Endothelial cell of umbilical vein (primary cell): ENCODE results near the gene MGAT4A. TPM values are rescaled to one million over a fixed set of nuclear protein-coding genes. Genes with fewer than 3 reads are reported as not detected.

Source experiments
- BruUV-seq: library from RNA; stranded (reverse); fragments of 400-500 nt; replicated peaks from 2 replicates; lab custom pipeline; 2021; lab: Mats Ljungman, UMichigan
- CTCF ChIA-PET: fragments of 300-600, 350-600 bp; sonication (Branson Sonifier 250); formaldehyde crosslinking; loops from one replicate; lab custom pipeline; 2021; ENCODE audit warnings: antibody characterized with exemption, inconsistent platforms; lab: Charles Lee
- POLR2A ChIA-PET: fragments of 300-600, 350-600 bp; sonication (Branson Sonifier 250); formaldehyde crosslinking; loops from one replicate; lab custom pipeline; 2021; ENCODE audit warnings: antibody characterized with exemption, inconsistent platforms; lab: Charles Lee
- DNase-seq: peaks from one replicate; pipeline ENCODE4 v3.0.0-alpha.2; 2011; ENCODE audit warnings: low read depth, low spot score
- FAIRE-seq: peaks from 2 replicates; lab custom pipeline; 2011; peaks lifted over from hg19 to GRCh38; lab: Jason Lieb, UNC
- H2AFZ ChIP-seq: 2 replicates; pipeline ENCODE4 v1.6.0; 2012; ENCODE audit warnings: low read depth, low read length, control low read depth, inconsistent platforms
- H3K27ac ChIP-seq: 2 replicates; pipeline ENCODE4 v1.5.1; 2011; ENCODE audit warnings: low read depth, mild to moderate bottlenecking, control low read depth, low read length, moderate library complexity; ENCODE audit not compliant: insufficient read depth
- H3K27me3 ChIP-seq, 2 experiments: 2 replicates each; pipeline versions ENCODE4 v1.6.0 to v1.6.1; 2011; ENCODE audit warnings: low read length in 2 of 2, mixed read lengths in 1 of 2; ENCODE audit not compliant: control insufficient read depth in 2 of 2, insufficient read depth in 2 of 2
- H3K36me3 ChIP-seq, 2 experiments: 2 replicates in 1 of 2; 3 replicates in 1 of 2; pipeline ENCODE4 v1.5.1; 2011; ENCODE audit warnings: low read length in 2 of 2, mild to moderate bottlenecking in 1 of 2, moderate library complexity in 1 of 2; ENCODE audit not compliant: control insufficient read depth in 2 of 2, insufficient read depth in 2 of 2; ENCODE audit errors: extremely low read depth in 1 of 2
- H3K4me1 ChIP-seq: 3 replicates; pipeline ENCODE4 v1.5.1; 2011; ENCODE audit warnings: mild to moderate bottlenecking, low read length; ENCODE audit not compliant: control insufficient read depth, insufficient read depth; ENCODE audit errors: extremely low read depth
- H3K4me2 ChIP-seq: 2 replicates; pipeline ENCODE4 v1.6.1; 2011; ENCODE audit warnings: low read length, control low read depth, mixed read lengths; ENCODE audit not compliant: insufficient read depth
- H3K4me3 ChIP-seq, 3 experiments: fragments of 200-600 bp in 1 of 3; sonication (generic), shearing (Covaris generic) in 1 of 3; replicated peaks in 1 of 3; 2 replicates each; pipeline ENCODE4 v1.5.1; 2011 to 2016; ENCODE audit warnings: control low read depth in 3 of 3, low read length in 3 of 3, mild to moderate bottlenecking in 2 of 3, inconsistent platforms in 1 of 3, low read depth in 1 of 3, moderate library complexity in 1 of 3; ENCODE audit not compliant: insufficient read depth in 1 of 3
- H3K79me2 ChIP-seq: 2 replicates; pipeline ENCODE4 v1.6.0; 2012; ENCODE audit warnings: low read length, inconsistent platforms; ENCODE audit not compliant: control insufficient read depth, insufficient read depth
- H3K9ac ChIP-seq: replicated peaks from 2 replicates; pipeline ENCODE3; 2011; ENCODE audit warnings: low read length, control low read depth; ENCODE audit not compliant: insufficient read depth; ENCODE audit errors: extremely low read depth
- H3K9me1 ChIP-seq: replicated peaks from 3 replicates; pipeline ENCODE4 v1.6.0; 2011; ENCODE audit warnings: mild to moderate bottlenecking, low read length; ENCODE audit not compliant: control insufficient read depth, insufficient read depth; ENCODE audit errors: extremely low read depth
- H3K9me3 ChIP-seq: replicated peaks from 2 replicates; pipeline ENCODE4 v1.5.1; 2012; ENCODE audit warnings: low read length, inconsistent platforms; ENCODE audit not compliant: control insufficient read depth, insufficient read depth
- H4K20me1 ChIP-seq: replicated peaks from 2 replicates; pipeline ENCODE3; 2011; ENCODE audit warnings: mild to moderate bottlenecking, low read length; ENCODE audit not compliant: control insufficient read depth, insufficient read depth; ENCODE audit errors: extremely low read depth
- FOS ChIP-seq: IDR thresholded peaks from 2 replicates; pipeline ENCODE4 v1.6.1; 2011; ENCODE audit warnings: mild to moderate bottlenecking, low read length, moderate library complexity, borderline replicate concordance; ENCODE audit not compliant: insufficient read depth
- GATA2 ChIP-seq: IDR thresholded peaks from 2 replicates; pipeline ENCODE4 v1.7.0; 2011; ENCODE audit warnings: low read depth, mild to moderate bottlenecking, moderate library complexity, mixed read lengths, low read length; ENCODE audit not compliant: insufficient read length, insufficient read depth
- JUN ChIP-seq: IDR thresholded peaks from 2 replicates; pipeline ENCODE4 v1.6.1; 2011; ENCODE audit warnings: borderline replicate concordance, low read depth; ENCODE audit not compliant: insufficient read length, insufficient read depth
- MAX ChIP-seq: IDR thresholded peaks from 2 replicates; pipeline ENCODE4 v1.6.1; 2011; ENCODE audit not compliant: insufficient read depth, insufficient read length
- MYC ChIP-seq: IDR thresholded peaks from one replicate; pipeline ENCODE4 v1.6.1; 2011; ENCODE audit warnings: mild to moderate bottlenecking, low read depth, low read length
- POLR2A ChIP-seq: IDR thresholded peaks from 2 replicates; pipeline ENCODE4 v1.6.1; 2012; ENCODE audit warnings: low read depth, mild to moderate bottlenecking, control low read depth, low read length
- POLR2AphosphoS5 ChIP-seq: IDR thresholded peaks from 2 replicates; pipeline ENCODE4 v1.6.1; 2012; ENCODE audit warnings: low read depth, mild to moderate bottlenecking, control low read depth, low read length, moderate library complexity; ENCODE audit not compliant: insufficient read depth
- dilution Hi-C: fragments of 300-500 bp; cut with MboI; formaldehyde crosslinking; loops from one replicate; pipeline ENCODE4 v1.15.0; 2019; ENCODE audit warnings: low sequenced_read_pairs; ENCODE audit not compliant: extremely low pct_ligation_motif_present
- intact Hi-C: fragments of 100-400 bp; cut with micrococcal nuclease; formaldehyde crosslinking; loops from one replicate; pipeline ENCODE4 v1.10.0; 2022
- polyA plus RNA-seq, 4 experiments: library from polyadenylated mRNA; depleted of rRNA in 3 of 4; stranded (reverse) in 3 of 4; unstranded in 1 of 4; fragments of >200 nt; gene quantifications; 2 replicates each; pipeline versions ENCODE4 v1.2.1 to v1.2.3, GENCODE V29; 2011 to 2012; ENCODE audit warnings: missing spikeins in 1 of 4
- total RNA-seq: library from RNA; stranded (reverse); gene quantifications from 2 replicates; pipeline ENCODE4 v1.2.3, GENCODE V29; 2021

The MGAT4A gene
- total and polyA plus RNA-seq, 2 donors (not counting 3 experiments of a cell fraction or from before 2014, with no cell fraction given), result 9.2 to 42.2 TPM

- Histone ChIP-seq H2AFZ (no peak overlapping the region), H3K27ac (peak overlapping the region; percentile 68), H3K27me3 (no peaks in the 10 kb centered on the region), H3K36me3 (peaks cover 5 to 10% of the 10 kb centered on the region in 2 experiments), H3K4me1 (peaks cover 44% of the 10 kb centered on the region), H3K9me3 (no peaks in the 10 kb centered on the region), H3K4me2 (peak overlapping the region; percentile 86), H3K4me3 (peak overlapping the region; percentile 1 to 31 (median 4)), H3K79me2 (peaks cover 84% of the 10 kb centered on the region), H3K9me1 (no peaks in the 10 kb centered on the region), H4K20me1 (no peaks in the 10 kb centered on the region), H3K9ac (peak overlapping the region; percentile 53)
- ChIA-PET CTCF (interaction anchor here (1.0 to 2.4 kb wide), 7 partner anchors 13 to 103 kb away, joined by 3 to 10 read pairs (median 4); no protein-coding TSS in a partner anchor), POLR2A (interaction anchor here (1.2 kb wide), 1 partner anchor 18 kb away, joined by 3 read pairs; no protein-coding TSS in a partner anchor)
- BruUV-seq, result no TSS peak
- TF ChIP-seq POLR2AphosphoS5, result peak; percentile 49
- peak; percentile 69 for TF ChIP-seq GATA2
- TF ChIP-seq JUN, result peak; percentile 59
- TF ChIP-seq MAX, result no peak
- TF ChIP-seq FOS, result peak; percentile 28
- dilution Hi-C loops, result no loop called here
- DNase-seq, result peak; percentile 77
- intact Hi-C loops, result loop anchor here (1.0 to 10.0 kb wide), 5 partner anchors 15 to 189 kb away; no protein-coding TSS in a partner anchor
- peak; percentile 80 for FAIRE-seq
Observed at GRCh38 chr2:98726205-98726604, 4.7 kb downstream of the MGAT4A start.

GRCh38 chr2:98720286-98720685 is 10.6 kb downstream of the MGAT4A start:
- DNase-seq, result no peak
- Histone ChIP-seq H3K36me3 (peaks cover 5 to 14% of the 10 kb centered on the region in 2 experiments), H3K9me1 (no peaks in the 10 kb centered on the region), H3K4me2 (no peak overlapping the region), H2AFZ (no peak overlapping the region), H3K9ac (no peak overlapping the region), H3K4me1 (peaks cover 4% of the 10 kb centered on the region), H4K20me1 (no peaks in the 10 kb centered on the region), H3K79me2 (peaks cover 71% of the 10 kb centered on the region), H3K27me3 (no peaks in the 10 kb centered on the region), H3K4me3 (no peak overlapping the region), H3K27ac (no peak overlapping the region), H3K9me3 (no peaks in the 10 kb centered on the region)
- BruUV-seq, result no TSS peak
- ChIA-PET POLR2A (interaction anchor here (1.1 kb wide), 1 partner anchor 17 kb away, joined by 5 read pairs; no protein-coding TSS in a partner anchor), CTCF (interaction anchor here (1.1 to 1.9 kb wide), 6 partner anchors 11 to 117 kb away, joined by 3 to 5 read pairs (median 4); partner anchors contain the start of gene MGAT4A)
- no peak for FAIRE-seq
- intact Hi-C loops (loop anchor here (10.0 kb wide), 1 partner anchor 195 kb away; no protein-coding TSS in a partner anchor), dilution Hi-C loops (no loop called here)
- TF ChIP-seq MYC (no peak), FOS (no peak), POLR2AphosphoS5 (no peak), JUN (no peak), MAX (no peak), GATA2 (no peak), POLR2A (no peak)
